SKM-1 (cell line): ENCODE results near the gene GDF10.

ENCODE experiments used
- DNase-seq: peaks from one replicate; lab custom pipeline; 2025; ENCODE audit not compliant: unreplicated experiment; lab: John Stamatoyannopoulos, UW

GDF10 gene

DNA sequence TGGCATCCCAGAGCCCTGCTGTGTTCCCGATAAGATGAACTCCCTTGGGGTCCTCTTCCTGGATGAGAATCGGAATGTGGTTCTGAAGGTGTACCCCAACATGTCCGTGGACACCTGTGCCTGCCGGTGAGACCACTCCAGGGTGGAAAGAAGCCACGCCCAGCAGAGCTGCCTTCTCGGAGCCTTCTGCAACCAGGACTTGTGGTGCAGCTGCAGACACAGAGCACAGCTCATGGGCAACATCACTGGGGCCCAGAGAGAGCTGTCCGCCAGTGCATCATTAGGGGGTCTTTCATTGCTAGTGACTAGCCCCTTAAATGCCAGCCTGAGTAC is 12.6 kb downstream of the GDF10 start:
- no peak for DNase-seq

- DNase-seq: no peak
Observed at GRCh38 chr10:47314416-47314970, 14.5 kb downstream of the GDF10 start.

- no peak for DNase-seq
Observed at GRCh38 chr10:47315421-47315820, 15.4 kb downstream of the GDF10 start.

DNA sequence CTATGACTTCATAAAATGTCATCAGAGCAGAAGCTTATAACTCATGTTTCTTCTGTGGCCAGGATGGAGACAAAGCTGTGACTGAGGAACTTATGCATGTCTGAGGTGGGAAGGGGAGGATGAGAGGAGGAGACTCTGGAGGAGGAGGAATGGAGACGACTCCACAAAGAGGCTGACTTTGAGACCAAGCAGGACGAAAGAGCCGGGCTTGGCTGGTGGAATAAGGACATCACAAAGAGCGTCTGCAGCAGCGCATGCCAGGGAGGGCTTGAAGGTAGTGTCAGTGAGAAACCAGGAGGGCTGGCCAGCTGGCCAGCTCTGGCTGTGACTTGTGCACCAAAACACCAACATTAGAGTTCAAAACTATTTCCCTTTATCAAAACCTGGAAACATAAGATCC is 16.1 kb downstream of the GDF10 start:
- DNase-seq: no peak

- DNase-seq: no peak
Observed at GRCh38 chr10:47317251-47317650, 17.3 kb downstream of the GDF10 start.

- no peak for DNase-seq
Observed at GRCh38 chr10:47318706-47319105, 18.7 kb downstream of the GDF10 start.

DNA sequence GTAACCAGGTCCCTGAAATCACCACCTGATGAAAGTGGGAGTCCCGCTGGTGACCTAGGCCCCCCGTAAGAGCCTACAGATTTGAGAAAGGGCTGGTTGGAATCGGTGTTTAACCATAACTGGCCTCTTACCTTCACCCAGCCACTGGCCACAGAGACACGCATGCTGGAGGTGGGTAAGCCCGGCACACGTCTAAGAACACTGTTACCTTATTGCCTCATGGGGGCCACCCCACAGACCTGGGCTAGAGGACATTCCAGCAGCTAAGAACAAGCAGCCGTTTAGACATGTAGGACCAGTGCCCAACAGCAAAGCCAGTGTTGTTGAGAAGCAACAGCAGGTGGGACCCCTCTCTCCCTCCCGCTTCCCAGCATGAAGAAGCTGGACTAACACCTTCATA is 19.8 kb downstream of the GDF10 start:
- DNase-seq: no peak

- DNase-seq: no peak
Observed at GRCh38 chr10:47320812-47321211, 20.8 kb downstream of the GDF10 start.

GRCh38 chr10:47321521-47322195 is 21.7 kb downstream of the GDF10 start:
- DNase-seq: no peak

DNA sequence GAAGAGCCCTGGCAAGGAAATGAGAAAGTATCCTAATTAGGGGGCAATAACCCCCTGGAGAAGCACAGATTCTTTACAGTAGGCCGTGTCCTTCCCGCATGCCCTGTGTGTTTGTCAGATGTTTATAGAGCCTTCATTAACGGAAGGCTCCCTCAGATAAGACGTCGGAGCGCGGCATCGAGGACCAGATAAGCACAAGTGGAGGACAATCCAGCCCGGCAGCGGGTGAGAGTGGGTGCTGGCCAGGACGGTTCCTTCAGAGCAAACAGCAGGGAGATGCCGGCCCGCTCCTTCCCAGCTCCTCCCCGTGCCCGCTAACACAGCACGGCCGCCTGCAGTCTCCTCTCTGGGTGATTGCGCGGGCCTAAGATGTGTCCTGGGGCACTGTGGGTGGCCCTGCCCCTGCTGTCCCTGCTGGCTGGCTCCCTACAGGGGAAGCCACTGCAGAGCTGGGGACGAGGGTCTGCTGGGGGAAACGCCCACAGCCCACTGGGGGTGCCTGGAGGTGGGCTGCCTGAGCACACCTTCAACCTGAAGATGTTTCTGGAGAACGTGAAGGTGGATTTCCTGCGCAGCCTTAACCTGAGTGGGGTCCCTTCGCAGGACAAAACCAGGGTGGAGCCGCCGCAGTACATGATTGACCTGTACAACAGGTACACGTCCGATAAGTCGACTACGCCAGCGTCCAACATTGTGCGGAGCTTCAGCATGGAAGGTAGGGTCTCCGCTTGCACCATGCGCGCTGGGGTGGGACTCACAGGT is 22.5 kb downstream of the GDF10 start, which contains the start of gene GDF2:
Gene GDF2, plus strand, starts transcription at position 155 of the 762 bp plus-strand sequence. Its CDS starts 215 bp downstream, at position 370.
- no peak for DNase-seq

GRCh38 chr10:47323087-47323486 is 23.1 kb downstream of the GDF10 start:
- DNase-seq: no peak

- no peak for DNase-seq
Observed at GRCh38 chr10:47323636-47324296, 23.8 kb downstream of the GDF10 start.

DNA sequence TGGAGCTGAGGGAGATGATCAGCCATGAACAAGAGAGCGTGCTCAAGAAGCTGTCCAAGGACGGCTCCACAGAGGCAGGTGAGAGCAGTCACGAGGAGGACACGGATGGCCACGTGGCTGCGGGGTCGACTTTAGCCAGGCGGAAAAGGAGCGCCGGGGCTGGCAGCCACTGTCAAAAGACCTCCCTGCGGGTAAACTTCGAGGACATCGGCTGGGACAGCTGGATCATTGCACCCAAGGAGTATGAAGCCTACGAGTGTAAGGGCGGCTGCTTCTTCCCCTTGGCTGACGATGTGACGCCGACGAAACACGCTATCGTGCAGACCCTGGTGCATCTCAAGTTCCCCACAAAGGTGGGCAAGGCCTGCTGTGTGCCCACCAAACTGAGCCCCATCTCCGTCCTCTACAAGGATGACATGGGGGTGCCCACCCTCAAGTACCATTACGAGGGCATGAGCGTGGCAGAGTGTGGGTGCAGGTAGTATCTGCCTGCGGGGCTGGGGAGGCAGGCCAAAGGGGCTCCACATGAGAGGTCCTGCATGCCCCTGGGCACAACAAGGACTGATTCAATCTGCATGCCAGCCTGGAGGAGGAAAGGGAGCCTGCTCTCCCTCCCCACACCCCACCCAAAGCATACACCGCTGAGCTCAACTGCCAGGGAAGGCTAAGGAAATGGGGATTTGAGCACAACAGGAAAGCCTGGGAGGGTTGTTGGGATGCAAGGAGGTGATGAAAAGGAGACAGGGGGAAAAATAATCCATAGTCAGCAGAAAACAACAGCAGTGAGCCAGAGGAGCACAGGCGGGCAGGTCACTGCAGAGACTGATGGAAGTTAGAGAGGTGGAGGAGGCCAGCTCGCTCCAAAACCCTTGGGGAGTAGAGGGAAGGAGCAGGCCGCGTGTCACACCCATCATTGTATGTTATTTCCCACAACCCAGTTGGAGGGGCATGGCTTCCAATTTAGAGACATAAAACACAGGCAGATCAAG is 25.6 kb downstream of the GDF10 start:
- DNase-seq: no peak

GRCh38 chr10:47326306-47326926 is 26.4 kb downstream of the GDF10 start:
- DNase-seq: no peak

GRCh38 chr10:47326927-47327330 is 26.9 kb downstream of the GDF10 start:
- no peak for DNase-seq

GRCh38 chr10:47329855-47330254 is 29.9 kb downstream of the GDF10 start:
- no peak for DNase-seq

DNA sequence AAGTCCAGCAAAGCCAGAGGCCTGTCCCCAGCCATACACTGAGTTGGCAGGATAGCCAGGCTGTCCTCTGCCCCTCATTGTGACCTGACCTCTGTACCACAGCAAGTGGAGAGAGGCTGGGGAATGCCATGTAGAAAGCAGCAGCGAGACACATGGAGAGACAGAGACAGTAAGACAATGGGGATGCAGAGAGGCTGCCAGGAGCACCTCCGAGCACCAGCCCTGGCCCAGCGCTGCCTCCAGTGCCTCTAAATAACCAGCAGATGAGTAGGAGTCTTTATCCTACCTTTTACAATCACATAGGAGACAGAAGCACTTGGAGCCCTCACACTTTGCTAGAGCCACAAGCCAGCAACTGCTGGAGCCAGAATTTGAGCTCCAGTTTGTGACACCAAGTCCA is 30.4 kb downstream of the GDF10 start:
- no peak for DNase-seq

- DNase-seq: no peak
Observed at GRCh38 chr10:47330804-47331203, 30.8 kb downstream of the GDF10 start.

DNA sequence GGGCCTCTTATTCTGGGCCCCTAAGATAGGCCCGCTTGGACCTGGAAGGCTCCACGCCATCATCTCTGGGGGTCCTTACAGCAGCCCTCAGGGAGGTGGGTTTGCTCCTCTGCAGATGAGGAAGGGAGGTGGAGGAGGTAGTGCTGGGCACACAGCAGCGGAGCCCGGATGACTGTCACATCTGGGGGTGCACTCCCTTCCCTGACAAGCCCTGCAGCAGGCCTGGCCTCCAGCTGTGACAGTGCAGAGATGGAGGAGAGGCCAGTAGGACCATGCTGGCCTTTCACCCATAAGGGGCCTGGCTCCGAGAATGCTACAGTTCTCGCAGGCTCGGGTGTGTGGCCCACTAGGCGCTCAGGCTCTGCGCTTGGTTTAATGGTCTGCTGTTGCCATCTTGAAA is 31.5 kb downstream of the GDF10 start:
- no peak for DNase-seq

DNA sequence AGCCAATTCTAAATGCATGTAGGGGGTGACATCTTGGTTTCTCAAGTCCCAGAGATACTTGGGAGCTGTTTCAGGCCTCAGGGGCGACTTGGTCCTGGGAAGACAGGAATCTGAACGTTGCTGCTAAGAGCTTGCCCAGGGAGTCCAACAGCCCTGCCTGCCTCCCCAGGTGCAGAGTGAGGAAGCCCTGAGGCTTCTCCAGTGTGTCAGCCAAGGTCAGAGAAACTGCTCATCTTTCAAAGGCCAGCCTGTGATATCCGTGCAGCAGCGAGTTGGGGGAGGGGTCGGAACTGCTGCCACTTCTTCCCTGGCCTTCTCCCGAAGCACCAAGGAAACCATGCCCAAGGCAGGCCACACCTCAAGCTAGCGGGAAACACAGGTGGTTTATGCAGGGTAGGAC is 32.0 kb downstream of the GDF10 start:
- no peak for DNase-seq
